Activated B cell treated with CpG ODN at 0.5 μM for 24 hours (primary cell): Measurements from ENCODE around the gene CHST8. TPM values are rescaled to one million over a fixed set of nuclear protein-coding genes. Genes with fewer than 3 reads are reported as not detected.

ENCODE experiments used
- ATAC-seq: fragments of 200-7000 bp; cut with Tn5 transposase; one replicate; pipeline ENCODE4 v1.10.0; 2021; ENCODE audit warnings: low read depth, mild to moderate bottlenecking, moderate library complexity
- CTCF ChIA-PET: fragments of 350-600 bp; sonication (Branson Sonifier 250); formaldehyde crosslinking; loops from one replicate; lab custom pipeline; 2021; ENCODE audit warnings: antibody characterized with exemption; lab: Charles Lee
- POLR2A ChIA-PET: fragments of 350-600 bp; sonication (Branson Sonifier 250); formaldehyde crosslinking; loops from one replicate; lab custom pipeline; 2021; ENCODE audit warnings: antibody characterized with exemption; lab: Charles Lee
- DNase-seq: peaks from one replicate; pipeline ENCODE4 v3.0.0; 2022
- H3K27ac Mint-ChIP-seq: one replicate; pipeline ENCODE4 v1.8.0; 2020; ENCODE audit warnings: mixed read lengths
- H3K27me3 Mint-ChIP-seq: one replicate; pipeline ENCODE4 v1.8.0; 2021; ENCODE audit warnings: mixed read lengths
- H3K36me3 Mint-ChIP-seq: one replicate; pipeline ENCODE4 v1.8.0; 2021; ENCODE audit warnings: low read depth, mixed read lengths
- H3K4me1 Mint-ChIP-seq: one replicate; pipeline ENCODE4 v1.8.0; 2021; ENCODE audit warnings: mixed read lengths
- H3K4me3 Mint-ChIP-seq: one replicate; pipeline ENCODE4 v1.8.0; 2020; ENCODE audit warnings: mild to moderate bottlenecking, mixed read lengths
- H3K9me3 Mint-ChIP-seq: one replicate; pipeline ENCODE4 v1.8.0; 2020; ENCODE audit warnings: mixed read lengths
- intact Hi-C: fragments of 100-400 bp; cut with micrococcal nuclease; formaldehyde crosslinking; loops from one replicate; pipeline ENCODE4 v1.15.1; 2024
- total RNA-seq: library from RNA; stranded (reverse); gene quantifications from 2 replicates; pipeline ENCODE4 v1.2.3, GENCODE V29; 2022
- TF ChIP-seq, protein P1 (sequence below): fragments of 200-600 bp; IDR thresholded peaks from one replicate; pipeline ENCODE4 v1.8.0; 2022; ENCODE audit warnings: antibody characterized with exemption, mild to moderate bottlenecking

Gene CHST8
- total RNA-seq, 1 donor from 2014 or later, result not detected

DNA sequence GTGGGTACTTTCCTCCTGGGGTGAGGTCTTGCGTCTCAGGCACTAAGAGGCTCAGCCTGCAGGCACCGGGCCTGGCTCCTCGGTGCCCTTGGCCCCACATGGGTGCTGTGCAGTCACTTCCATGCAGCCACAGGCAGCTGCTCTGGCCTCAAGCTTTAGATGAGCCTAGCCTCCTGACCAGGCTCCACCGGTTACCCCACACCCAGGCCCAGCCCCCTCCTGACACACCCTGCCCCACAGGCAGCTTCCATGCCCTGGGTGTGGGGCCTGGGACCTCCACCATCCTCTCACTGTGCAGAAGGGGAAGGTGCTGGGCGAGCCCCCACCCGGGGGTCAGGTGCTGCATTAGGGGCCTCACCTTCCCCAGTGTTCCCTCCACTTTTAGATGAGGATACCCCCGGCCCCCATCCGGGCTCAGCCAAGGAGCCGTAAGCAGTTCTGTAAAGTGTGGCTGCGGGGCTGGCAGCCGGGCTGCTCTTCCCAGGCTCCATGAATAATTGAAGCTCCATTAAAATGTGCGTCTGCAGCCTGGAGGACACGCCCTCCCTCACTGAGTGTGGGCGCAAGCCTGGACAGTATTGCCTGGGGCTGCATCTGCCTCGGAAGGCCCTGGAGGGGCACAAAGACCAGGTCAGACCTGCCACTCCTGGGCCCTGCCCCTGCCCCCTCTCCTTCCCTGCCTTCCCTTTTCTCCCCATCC, 102.4 kb downstream of the CHST8 start:
- intact Hi-C loops, result no loop called here
- no peak for ATAC-seq
- H3K36me3 Mint-ChIP-seq, result no peaks in the 10 kb centered on the region
- no peak for DNase-seq
- TF ChIP-seq, protein P1, sequence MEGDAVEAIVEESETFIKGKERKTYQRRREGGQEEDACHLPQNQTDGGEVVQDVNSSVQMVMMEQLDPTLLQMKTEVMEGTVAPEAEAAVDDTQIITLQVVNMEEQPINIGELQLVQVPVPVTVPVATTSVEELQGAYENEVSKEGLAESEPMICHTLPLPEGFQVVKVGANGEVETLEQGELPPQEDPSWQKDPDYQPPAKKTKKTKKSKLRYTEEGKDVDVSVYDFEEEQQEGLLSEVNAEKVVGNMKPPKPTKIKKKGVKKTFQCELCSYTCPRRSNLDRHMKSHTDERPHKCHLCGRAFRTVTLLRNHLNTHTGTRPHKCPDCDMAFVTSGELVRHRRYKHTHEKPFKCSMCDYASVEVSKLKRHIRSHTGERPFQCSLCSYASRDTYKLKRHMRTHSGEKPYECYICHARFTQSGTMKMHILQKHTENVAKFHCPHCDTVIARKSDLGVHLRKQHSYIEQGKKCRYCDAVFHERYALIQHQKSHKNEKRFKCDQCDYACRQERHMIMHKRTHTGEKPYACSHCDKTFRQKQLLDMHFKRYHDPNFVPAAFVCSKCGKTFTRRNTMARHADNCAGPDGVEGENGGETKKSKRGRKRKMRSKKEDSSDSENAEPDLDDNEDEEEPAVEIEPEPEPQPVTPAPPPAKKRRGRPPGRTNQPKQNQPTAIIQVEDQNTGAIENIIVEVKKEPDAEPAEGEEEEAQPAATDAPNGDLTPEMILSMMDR, result no peak
- no peaks in the 10 kb centered on the region for H3K27me3 Mint-ChIP-seq
- H3K4me3 Mint-ChIP-seq, result no peak overlapping the region
- ChIA-PET CTCF (no interaction called here), POLR2A (no interaction called here)
- H3K9me3 Mint-ChIP-seq, result peaks cover 5% of the 10 kb centered on the region
- no peak overlapping the region for H3K27ac Mint-ChIP-seq
- no peaks in the 10 kb centered on the region for H3K4me1 Mint-ChIP-seq

DNA sequence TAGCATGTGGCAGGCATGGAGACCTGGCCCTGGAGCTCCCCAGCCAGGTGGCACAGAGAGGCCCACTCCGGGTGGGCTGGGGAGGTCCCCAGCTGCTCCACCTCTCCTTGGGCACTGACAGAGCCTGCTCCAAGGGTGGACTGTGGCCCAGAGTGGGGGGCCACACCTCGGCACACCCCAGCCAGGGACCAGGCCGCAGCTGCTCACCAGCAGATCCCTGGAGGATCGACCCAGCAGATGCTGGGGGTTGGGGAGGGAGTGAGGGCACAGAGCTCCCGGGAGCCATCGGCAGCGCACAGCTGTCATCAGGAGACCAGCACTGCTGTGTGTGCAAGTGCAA, 102.9 kb downstream of the CHST8 start:
- no peaks in the 10 kb centered on the region for H3K36me3 Mint-ChIP-seq
- TF ChIP-seq, protein P1, result no peak
- DNase-seq (no peak), ATAC-seq (no peak)
- H3K4me1 Mint-ChIP-seq, result no peaks in the 10 kb centered on the region
- intact Hi-C loops, result no loop called here
- H3K27ac Mint-ChIP-seq, result no peak overlapping the region
- ChIA-PET POLR2A (no interaction called here), CTCF (no interaction called here)
- no peaks in the 10 kb centered on the region for H3K27me3 Mint-ChIP-seq
- peaks cover 5% of the 10 kb centered on the region for H3K9me3 Mint-ChIP-seq
- no peak overlapping the region for H3K4me3 Mint-ChIP-seq

DNA sequence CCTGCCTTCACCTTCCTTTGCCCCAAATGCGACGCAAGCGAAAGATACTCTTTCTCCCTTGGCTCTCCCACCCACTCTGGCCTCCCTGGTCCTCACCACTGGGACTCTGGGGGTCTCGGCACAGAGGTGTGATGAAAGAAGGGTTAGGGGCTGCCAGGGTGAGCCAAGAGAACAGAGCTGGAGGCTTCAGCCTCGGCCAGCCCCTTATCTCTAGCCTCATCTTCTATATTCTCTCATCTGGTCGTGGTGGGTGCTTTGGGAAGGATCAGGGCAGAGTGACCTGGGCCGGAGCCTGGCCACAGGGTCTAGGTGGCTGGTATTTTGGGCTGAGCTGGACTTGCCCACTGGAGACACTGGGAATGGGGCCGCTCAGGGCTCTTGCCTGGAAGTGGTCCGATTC, 103.8 kb downstream of the CHST8 start:
- Mint-ChIP-seq H3K9me3 (peaks cover 5% of the 10 kb centered on the region), H3K4me1 (no peaks in the 10 kb centered on the region), H3K36me3 (no peaks in the 10 kb centered on the region), H3K27ac (no peak overlapping the region), H3K27me3 (no peaks in the 10 kb centered on the region), H3K4me3 (no peak overlapping the region)
- ChIA-PET POLR2A (no interaction called here), CTCF (no interaction called here)
- intact Hi-C loops, result no loop called here
- TF ChIP-seq, protein P1, result no peak
- ATAC-seq (no peak), DNase-seq (no peak)

DNA sequence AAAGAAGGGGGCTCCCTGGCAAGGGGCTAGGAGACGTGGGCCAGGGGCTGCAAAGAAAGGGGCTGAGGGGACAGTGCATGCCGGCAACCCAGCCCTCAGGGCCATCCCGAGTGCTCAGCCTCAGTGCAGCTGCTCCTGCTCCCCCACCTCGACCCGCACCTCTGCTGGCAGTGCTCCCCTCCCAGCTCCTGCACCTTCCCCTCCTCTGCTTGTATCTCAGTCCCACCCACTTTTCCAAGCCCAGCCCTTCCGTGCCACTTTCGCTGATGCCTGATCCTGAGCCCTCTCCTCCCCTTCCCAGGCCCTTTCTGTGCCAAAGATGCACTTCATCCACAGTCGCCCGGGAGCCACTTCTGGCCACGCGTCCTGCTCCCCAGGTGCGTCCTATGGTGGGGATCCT, 105.0 kb downstream of the CHST8 start:
- TF ChIP-seq, protein P1, result no peak
- POLR2A ChIA-PET, result no interaction called here
- no peak for ATAC-seq
- Mint-ChIP-seq H3K27me3 (no peaks in the 10 kb centered on the region), H3K4me3 (no peak overlapping the region), H3K36me3 (no peaks in the 10 kb centered on the region), H3K9me3 (peaks cover 5% of the 10 kb centered on the region), H3K27ac (no peak overlapping the region), H3K4me1 (no peaks in the 10 kb centered on the region)
- CTCF ChIA-PET, result no interaction called here
- intact Hi-C loops, result no loop called here
- DNase-seq, result no peak

DNA sequence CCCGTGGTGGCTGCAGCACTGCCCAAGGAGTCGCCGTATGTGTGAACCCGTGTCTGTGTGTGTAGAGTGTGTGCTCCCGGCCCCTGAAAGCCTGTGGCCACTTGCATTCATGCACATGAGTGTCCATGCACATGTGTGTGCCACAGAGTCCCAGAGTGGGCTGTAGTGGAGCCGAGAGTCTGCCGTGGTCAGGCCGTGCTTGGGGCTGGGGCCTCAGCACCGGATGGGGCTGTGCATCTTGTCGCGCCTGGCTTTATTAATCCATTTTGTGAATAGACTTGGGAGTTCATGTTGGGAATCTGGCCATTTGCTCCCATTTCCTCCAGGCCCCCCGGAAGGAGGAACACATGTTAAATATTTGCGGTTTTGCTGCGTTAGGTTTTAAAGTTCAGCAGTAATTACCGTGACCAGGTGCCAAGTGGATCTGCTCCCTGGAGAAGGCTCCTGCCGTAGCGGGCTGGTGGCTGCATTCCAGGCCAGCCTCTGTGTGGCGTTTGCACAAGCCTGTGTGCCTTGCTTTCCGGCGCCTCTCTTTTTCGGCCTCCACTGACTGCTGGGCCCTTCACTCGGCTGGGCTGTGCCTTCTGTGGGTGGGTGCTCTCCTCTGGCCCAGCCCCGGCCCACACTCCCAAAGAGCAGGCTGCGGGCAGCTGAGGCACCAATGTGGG, 105.7 kb downstream of the CHST8 start:
- ChIA-PET POLR2A (no interaction called here), CTCF (no interaction called here)
- no peaks in the 10 kb centered on the region for H3K27me3 Mint-ChIP-seq
- TF ChIP-seq, protein P1, result no peak
- no peak overlapping the region for H3K4me3 Mint-ChIP-seq
- H3K27ac Mint-ChIP-seq, result no peak overlapping the region
- ATAC-seq, result no peak
- H3K9me3 Mint-ChIP-seq, result peaks cover 5% of the 10 kb centered on the region
- no peaks in the 10 kb centered on the region for H3K4me1 Mint-ChIP-seq
- intact Hi-C loops, result no loop called here
- no peaks in the 10 kb centered on the region for H3K36me3 Mint-ChIP-seq
- no peak for DNase-seq
